HS-5 (cell line): ENCODE results near the gene CCT3.
A peak's percentile ranks its signal among the peaks of the same experiment; 100 is the strongest.
"Not testable (repeated sequence)": the region's sequence is repeated elsewhere in the genome, so short reads cannot be mapped to it uniquely, and the experiment has no call there.

Experiments
- DNase-seq: peaks from one replicate; pipeline ENCODE4 v3.0.0-alpha.2; 2012; ENCODE audit warnings: low read depth

Gene CCT3

DNA sequence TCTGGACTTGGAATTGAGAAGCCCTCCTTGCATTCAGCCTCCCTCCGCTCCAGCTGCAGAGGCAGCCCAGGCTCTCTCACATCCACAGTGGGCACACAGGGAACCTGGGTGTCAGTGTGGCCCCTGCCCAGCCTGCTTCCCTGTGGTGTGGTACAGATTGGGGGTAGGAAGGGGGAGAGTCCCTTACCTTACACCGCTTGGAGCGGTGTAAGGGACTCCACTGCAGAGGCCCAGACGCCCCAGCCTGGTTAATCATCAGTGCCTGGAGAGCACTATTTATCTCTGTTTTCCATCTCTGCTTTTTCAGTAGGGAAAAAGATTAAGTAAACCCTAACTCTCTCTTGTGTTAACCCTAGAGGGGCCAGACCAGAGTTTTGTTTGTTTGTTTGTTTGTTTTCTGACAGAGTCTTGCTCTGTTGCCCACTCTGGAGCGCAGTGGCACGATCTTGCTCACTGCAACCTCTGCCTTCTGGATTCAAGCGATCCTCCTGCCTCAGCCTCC, 30.1 kb upstream of the CCT3 start:
- no peak for DNase-seq

DNA sequence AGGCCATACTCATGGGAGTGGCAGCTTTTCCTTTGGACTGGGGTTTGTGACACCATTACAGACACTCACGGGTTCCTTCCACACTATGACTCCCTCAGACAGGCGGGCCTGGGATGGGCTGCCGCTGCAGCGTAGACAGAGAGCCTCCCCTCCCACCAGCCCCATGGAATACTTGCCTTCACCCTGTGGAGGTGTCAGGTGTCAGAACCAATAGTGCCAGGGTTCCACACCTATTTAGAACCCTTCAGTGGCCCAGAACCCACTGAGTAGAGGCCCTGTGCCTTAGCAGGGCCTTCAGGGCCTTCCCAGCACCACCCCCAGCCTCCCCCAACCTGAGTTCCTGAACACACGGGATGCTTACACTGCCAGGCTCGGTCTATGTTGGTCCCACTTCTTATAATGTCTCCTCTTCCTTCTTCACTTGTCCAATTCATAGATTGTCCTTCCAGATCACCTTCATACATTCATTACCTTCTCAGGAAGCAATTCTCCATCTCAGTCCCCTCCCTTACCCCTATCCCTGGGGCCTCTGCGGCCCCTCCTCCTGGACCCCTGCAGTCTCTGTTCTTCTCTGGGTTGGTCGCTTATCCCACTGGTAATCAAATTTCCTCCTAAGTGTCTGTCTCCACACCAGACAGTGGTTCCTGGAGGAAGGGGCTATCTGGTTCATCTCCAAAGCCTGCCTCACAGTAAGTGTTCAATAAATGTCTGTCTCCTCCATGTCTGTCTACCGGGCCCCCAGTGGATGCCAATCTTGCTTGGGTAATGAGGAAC, 29.5 kb upstream of the CCT3 start:
- DNase-seq = no peak

DNA sequence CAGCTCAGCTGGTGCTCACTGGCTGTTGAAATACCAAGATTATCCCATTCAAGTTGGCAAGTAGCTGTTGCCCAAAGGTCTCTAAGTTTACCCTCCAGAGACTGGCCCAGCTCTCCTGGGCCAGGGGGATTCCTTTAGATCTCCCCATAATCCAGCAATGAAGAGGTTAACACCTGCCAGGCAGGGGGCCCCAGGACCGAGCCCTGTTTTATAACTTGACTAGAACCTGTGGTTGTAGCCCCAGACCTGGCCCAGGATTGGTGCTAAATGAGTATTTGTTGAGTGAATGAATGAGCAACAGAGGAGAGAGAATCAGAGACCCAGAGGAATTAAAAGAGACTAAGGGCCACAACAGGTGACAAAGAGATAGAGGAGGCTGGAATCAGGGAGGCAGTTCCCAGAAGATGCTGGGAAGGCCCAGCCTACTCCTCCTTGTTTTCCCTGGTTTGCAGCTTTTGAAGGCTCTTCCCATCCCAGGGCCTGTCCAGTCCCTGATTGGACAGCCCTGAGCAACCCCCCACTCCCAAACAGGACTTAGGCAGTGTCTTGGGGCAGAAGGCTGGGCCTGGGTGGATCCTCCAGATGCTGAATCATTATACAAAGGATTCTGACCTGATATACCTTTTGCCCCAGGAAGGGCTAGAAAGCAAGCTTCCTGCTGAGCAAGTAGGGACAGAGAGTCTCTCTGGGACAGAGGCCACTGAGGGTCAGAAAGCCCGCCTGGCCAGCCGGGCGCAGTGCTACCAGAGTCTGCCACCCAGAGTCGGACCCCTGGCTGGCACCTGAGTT, 28.5 kb upstream of the CCT3 start:
- DNase-seq = no peak

DNA sequence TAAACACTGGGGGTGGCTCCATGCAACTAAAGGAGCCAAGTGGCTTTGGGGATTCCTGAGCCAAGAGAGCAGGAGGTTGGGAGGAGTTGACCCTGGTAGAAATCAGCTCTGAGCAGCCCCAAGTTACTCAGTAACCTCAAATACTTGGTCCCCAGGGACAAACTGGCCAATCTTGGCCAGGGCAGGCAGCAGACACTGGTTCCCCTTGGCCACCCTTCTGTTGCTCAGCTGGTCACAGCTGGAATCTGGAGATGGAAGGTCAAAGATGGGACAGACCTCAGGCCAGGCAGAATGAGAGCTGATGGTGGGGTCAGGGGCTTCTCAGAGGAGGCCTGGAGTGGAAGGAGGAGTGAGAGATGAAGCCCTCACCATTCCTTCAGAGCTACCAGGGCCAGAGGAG, 27.7 kb upstream of the CCT3 start:
- no peak for DNase-seq

DNA sequence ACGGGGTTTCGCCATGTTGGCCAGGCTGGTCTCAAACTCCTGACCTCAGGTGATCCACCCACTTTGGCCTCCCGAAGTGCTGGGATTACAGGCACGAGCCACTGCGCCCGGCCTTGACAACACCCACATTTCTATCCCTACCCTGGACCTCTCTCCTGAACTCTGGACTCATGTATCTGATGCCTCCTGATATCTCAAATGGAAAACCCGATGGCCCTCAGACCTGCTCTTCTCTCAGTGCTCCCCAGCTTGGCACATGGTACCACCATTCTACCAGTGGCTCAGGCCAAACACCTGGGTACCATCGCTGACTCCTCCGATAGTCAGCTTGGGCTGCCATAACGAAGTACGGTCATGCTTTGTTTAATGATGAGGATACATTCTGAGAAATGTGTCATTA, 22.4 kb upstream of the CCT3 start:
- DNase-seq = no peak

DNA sequence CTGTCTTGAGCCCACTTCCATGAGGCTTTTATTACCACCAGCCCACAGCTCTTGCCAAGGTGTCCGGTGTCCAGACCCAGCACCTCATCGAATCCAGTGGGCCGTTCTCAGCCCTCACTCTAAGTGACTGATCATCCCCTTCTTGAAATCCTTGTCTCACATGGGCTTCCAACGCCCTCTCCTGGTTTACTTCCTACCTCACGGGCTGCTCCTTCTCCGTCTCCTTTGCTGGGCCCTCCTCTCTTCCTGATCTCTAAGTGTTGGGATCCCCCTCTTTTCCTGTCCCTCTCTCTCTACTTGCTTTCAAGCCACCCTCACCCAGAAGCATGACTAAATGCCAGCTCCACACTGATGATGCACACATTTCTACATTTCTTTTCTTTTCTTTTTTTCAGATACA, 21.9 kb upstream of the CCT3 start:
- DNase-seq = no peak

DNA sequence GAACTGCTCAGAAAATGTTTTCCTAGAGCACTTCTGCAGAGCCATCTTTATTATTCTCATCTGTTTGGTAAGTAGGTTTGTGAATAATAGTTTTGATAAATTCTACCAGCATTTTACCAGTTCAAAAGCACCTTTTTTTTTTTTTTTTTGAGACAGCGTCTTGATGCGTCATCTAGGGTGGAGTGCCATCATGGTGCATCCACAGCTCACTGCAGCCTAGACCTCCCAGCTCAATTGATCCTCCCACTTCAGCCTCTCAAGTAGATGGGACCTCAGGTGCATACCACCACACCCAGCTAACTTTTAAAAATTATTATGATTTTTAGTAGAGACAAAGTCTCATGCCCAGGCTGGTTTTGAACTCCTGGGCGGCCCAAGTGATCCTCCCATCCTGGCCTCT, 21.2 kb upstream of the CCT3 start:
- DNase-seq = no peak

DNA sequence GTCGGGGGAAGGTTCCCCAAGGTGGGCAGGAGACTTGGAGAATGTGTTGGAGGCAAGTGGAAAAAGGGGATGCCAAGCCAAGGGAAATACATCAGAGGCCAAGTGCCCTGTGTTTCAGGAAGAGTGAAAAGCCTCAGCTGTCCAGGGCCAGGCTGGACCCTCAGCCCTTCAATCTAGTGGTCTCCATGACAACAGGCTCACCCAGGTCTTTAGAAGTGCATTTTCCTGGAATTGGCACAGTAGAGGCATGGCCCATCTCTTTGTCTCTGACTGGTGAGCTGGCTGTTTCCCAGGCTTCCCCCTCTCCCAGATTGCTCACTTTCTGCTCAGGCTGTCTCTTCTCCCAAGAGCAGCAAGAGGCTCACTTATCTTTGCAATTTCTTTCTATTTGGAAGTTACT, 20.5 kb upstream of the CCT3 start:
- no peak for DNase-seq

DNA sequence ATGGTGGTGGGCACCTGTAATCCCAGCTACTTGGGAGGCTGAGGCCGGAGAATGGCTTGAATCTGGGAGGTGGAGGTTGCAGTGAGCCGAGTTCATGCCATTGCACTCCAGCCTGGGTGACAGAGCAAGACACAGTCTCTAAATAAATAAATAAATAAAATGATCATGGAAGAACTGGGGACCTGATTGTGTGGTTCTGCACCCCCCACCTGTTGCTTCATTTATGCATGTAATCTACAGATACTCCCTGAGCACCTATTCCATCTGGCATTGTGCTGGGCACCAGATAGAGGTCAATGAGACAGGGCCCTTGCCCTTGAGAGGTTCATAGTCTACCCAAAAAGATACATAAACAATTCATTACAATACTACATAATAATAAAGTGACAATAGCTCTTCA, 19.9 kb upstream of the CCT3 start:
- DNase-seq = no peak

DNA sequence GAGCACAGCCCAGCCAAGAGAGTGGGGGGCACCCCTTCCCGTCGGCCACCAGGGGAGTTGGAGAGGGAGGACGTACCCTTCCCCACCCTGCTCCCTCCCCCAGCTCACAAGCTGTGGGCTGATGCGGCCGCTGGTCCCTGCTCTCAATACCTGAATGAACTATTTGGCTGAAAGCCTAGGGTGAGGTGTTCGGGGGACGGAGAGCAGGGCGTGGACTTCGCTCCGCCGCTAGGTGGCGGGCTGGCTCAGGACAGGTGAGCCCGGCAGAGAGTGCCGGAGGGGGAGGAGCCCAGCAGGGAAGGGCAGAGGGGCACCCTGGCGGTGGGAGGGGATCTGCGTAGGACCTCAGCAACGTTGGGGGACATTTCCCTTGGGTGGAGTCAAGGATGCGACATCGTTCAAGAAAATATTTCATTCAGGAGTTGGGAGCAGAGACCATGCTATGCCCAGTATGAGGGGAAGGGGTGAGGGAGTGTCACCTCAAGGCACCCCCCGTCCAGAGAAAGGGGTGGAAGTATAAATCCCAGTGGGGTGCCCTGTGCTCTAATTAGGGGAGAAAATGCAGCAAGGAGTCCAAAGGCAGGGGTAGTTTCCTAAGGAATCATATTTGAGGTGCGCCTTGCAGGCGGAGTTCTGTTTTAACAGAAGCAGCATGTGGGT, 18.9 kb upstream of the CCT3 start:
- no peak for DNase-seq

DNA sequence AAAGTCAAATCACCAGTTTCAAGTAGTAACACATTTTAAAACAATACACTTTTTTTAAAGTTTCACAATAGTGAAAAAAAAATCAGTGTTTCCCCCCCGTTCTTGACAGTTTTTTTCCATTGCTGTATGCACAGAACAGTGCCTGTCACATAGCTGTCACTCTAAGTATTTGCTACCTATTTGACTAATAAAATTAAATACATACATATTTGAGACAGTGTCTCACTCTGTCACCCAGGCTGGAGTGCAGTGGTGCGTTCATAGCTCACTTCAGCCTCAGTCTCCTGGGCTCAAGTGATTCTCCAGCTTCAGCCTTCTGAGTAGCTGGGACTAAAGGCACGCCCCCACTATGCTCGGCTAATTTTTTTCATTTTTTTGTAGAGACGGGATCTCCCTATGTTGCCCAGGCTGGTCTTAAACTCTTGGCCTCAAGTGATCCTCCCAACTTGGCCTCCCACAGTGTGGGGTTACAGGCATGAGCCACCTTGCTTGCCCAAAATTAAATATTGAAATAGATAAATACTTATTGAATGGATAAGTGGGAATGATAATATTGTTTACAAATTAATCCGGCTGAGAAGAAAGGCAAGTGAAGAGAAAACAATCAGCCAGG, 18.3 kb upstream of the CCT3 start:
- no peak for DNase-seq

DNA sequence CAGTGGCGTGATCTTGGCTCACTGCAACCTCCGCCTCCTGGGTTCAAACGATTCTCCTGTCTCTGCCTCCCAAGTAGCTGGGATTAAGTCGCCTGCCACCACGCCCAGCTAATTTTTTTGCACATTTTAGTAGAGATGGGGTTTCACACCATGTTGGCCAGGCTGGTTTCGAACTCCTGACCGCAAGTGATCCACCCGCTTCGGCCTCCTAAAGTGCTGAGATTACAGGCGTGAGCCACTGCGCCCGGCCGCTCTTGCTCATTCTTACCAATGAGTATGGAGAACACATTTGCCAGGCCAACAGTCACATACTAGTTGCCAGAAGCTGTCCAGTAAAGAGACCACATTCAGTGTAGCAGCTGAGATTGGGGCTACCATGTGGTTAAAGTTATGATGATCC, 14.4 kb upstream of the CCT3 start:
- DNase-seq = not testable (repeated sequence)

DNA sequence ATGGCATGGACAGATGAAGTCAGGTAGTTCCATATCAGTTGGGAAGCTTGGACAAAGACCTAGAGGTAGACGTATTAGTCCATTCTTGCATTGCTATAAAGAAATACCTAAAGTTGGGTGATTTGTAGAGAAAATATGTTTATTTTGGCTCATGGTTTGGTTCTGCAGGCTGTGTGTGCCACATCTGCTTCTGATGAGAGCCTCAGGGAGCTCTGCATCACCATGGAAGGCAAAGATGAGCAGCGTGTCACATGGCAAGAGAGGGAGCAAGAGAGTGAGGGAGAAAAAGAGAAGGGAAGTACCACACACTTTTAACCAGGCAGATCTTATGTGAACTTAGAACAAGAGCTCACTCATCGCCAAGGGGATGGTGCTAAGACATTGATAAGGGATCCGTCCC, 9.2 kb upstream of the CCT3 start:
- DNase-seq = peak; percentile 24

DNA sequence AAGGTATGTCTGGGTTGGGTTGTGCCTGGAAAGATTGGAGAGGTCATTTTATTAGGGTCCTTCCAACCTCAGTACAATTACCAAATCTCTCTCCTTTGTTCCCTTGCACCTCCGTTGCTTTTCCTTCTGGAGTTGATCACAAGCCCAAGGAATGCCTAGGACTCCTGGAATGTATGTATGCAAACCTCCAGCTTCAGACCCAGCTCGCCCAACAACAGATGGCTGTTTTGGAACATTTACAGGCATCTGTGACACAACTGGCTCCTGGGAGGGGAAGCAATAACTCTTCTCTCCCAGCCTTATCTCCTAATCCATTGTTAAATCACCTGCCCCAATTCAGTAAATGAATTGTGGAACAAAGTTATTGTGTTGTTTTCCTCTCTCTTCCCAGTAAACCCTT, 8.5 kb upstream of the CCT3 start:
- DNase-seq = peak; percentile 36

DNA sequence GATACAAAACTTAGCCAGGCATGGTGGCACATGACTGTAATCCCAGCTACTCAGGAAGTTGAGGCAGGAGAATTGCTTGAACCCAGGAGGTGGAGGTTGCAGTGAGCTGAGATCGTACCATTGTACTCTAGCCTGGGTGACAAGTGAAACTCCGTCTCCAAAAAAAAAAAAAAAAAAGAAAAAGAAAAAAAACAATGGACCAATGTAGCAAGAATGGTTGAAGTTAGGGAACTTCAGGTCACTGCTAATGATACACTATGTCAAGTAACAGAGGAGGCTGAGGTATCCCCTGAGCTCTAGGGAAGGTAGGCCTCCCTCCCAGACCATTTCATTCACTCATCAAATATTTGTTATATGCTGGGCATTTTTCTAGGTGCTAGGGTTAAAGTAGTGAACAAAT, 7.9 kb upstream of the CCT3 start:
- not testable (repeated sequence) for DNase-seq

DNA sequence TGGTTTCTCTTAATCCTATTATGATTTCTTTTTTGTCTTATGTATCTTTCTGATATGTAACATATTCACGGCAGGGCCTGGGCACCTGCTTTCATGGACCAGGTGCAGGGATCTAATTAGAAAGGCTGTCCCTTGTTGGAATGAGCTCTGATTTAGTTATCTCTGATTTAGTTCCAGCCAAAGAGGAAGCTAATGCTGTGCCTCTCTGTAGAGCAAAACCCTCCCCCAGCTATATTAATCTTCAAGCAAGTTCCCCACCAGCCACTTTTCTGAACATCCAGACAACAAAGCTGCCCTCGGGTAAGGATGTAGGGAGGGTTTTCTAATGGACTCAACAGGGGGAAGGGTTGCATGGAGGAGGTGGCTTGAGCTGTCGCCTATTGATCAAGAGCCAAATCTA, 6.3 kb upstream of the CCT3 start:
- DNase-seq = no peak

DNA sequence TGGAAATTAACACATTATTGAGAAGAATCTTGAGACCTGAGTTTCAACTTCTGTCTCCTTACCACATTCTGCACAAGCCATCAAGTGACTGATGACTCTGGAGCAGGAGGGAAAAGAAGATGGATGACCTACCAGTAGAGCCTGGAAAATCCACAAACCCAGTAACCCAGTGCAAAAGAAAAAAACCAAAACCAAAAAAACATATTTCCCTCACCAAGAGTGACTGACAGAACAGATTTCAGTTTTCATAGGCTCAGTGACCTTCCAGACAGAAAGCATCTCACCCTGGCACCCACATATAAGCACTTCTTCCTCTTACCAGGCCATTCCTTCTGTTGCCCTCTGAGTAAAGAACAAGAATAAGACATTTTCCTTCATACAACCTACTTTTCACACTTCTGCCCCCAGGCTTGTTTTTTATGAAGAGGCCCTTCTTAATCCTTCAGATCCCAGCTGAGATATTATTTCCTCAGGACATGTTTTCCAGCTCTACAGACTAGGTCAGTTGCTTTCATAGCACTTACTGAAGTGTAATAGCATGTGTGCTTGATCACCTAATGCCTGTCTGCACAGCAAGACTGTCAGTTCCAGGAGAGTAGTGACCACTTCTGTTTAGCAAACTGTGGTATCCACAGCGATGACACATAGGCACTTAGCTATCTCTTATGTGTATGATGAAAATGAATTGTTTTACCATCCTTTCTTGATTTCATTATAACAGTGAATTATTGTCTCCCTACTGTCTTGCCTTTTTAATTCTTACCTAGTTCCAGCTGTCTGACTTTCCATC, 4.3 kb upstream of the CCT3 start:
- DNase-seq = no peak

DNA sequence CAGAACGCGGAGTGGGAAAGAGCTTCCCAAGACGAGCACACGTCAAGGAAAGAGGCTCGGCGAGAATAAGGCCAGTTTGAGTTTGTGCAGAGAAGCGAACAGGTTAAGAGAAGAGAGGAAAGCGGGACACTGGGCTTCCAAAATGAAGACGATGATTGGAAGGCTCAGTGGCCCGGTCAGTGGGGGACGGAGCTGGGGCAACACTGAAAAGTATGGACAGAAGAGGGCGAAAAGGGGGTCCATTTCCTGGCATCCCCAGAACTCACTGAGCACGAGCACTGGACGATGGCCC, 258 bp downstream of the CCT3 start:
- DNase-seq = no peak

DNA sequence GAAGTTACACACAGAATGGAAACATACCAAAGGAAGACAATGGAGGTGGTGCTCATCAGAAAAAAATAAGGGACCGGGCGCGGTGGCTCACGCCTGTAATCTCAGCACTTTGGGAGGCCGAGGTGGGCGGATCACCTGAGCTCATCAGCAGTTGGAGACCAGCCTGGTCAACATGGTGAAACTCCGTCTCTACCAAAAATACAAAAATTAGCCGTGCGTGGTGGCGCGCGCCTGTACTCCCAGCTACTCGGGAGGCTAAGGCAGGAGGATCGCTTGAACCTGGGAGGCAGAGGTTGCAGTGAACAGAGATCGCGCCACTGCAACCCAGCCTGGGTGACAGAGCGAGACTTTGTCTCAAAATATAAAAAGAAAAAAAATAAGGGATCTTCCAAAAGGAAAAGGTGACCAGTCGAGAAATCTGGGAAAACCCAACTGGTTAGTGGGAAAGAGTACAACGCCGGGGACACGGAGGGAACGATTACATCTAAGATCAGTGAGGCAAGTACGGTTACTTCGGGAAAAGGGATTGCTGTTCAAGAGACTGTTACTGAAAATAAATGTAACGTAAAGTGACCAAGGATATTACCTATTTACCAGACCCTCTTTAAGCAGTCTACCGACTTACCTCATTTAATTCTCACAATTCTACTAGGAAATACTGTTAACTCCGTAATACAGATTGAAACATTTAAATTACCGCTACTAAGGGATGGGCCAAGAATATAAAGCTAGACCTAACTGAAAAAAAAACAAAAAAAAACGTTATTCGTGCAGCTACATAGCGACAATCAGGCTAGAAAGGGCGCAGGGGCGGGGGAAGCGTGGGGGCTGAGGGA, 822 bp downstream of the CCT3 start:
- DNase-seq = no peak

DNA sequence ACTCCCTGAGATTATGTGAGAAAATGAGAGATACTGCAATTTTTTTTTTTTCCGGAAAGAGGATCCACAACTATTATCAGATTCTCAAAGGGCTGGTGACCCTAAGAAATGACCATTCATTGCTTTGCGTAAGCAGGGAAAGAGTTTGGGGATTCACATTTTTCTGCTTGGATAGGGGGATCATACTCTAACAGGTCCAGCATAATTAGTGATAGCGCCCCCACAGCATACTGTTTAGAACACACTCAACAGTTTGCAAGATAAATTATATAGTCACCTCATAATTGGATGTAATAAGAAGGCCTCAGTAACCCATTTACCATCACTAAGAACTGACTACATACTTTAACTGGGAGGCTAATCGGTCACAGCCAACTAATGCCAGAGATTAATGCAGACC, 1.9 kb downstream of the CCT3 start:
- DNase-seq = no peak

DNA sequence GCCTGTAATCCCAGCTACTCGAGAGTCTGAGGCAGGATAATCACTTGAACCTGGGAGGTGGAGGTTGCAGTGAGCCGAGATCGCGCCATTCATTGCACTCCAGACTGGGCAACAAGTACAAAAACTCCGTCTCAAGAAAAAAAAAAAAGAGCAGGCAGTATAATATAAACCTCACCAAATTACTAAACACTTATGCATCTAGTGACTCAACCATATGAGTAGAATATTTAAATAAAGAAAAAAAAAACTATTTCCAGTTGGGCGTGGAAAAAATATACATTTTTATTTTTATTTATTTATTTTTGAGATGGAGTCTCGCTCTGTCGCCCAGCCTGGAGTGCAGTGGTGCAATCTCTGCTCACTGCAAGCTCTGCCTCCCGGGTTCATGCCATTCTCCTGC, 14.9 kb downstream of the CCT3 start:
- DNase-seq = not testable (repeated sequence)
